Brain microvascular endothelial cell (primary cell): ENCODE data around the gene RIOK1.
A peak's percentile ranks its signal among the peaks of the same experiment; 100 is the strongest.
"Not testable (repeated sequence)": the region's sequence is repeated elsewhere in the genome, so short reads cannot be mapped to it uniquely, and the experiment has no call there.

Experiments used
- DNase-seq: peaks from one replicate; pipeline ENCODE4 v3.0.0-alpha.2; 2020
- H3K27ac ChIP-seq: fragments of 250-450 bp; sonication (Bioruptor Pico); 2 replicates; pipeline ENCODE4 v1.5.1; 2020; ENCODE audit warnings: mild to moderate bottlenecking, moderate library complexity
- H3K27me3 ChIP-seq: fragments of 250-450 bp; sonication (Bioruptor Pico); replicated peaks from 2 replicates; pipeline ENCODE4 v1.5.1; 2020; ENCODE audit warnings: mild to moderate bottlenecking
- H3K36me3 ChIP-seq: fragments of 250-450 bp; sonication (Bioruptor Pico); replicated peaks from 2 replicates; pipeline ENCODE4 v1.5.1; 2020; ENCODE audit warnings: mild to moderate bottlenecking
- H3K4me3 ChIP-seq: 2 replicates; pipeline ENCODE4 v1.5.1; 2011; ENCODE audit warnings: low read depth, mild to moderate bottlenecking, control low read depth, low read length, moderate library complexity
- in situ Hi-C: cut with HindIII; loops from 2 replicates; pipeline ENCODE4 v1.10.0; 2017; ENCODE audit warnings: low sequenced_read_pairs, low pct_ligation_motif_present
- TF ChIP-seq, protein P1 (sequence below): IDR thresholded peaks from 2 replicates; pipeline ENCODE4 v1.5.1; 2011; ENCODE audit warnings: low read depth, mild to moderate bottlenecking, moderate library complexity, low read length, control low read depth, inconsistent platforms; ENCODE audit errors: missing control alignments

Gene RIOK1

DNA sequence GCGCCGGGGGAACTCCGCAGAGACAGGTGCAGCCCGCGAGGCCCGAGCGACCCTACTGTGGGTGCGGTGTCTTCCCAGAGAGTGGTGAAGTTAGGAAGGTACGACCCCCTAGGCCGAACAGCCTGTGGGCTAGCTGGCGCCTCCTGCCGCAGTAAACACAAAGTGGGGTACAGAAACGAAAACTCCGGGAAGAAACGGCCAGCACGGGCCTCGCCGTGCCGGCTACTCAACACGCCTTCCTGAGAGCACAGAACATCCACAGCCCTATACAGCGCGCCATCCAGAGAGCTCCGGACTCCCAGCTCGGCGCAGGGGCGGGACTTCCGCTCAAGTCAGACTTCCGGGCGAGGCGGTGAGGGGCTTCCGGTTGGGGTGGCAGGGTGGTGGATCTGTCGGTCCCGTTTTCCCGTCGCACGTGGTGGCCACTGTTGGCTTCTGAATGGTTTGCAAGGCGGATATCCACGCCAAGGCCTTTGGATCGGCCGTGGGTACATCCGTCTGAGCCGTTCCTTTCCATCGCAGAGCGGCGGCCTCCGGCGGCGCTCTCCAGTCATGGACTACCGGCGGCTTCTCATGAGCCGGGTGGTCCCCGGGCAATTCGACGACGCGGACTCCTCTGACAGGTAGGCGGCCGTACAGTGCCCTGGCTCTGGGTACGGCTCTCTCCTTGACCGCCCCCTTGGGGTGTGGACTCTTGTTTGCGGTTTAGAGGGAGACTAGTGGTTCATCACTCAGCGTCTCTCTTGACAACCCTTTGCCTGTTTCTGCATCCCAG lies at the start of gene RIOK1, which contains the start of gene CAGE1:
RIOK1 (plus strand) TSS at position 358 of the 775 bp plus-strand sequence; CDS start at position 553, 195 bp downstream.
CAGE1 (minus strand) TSS at position 292 of the 775 bp plus-strand sequence. CDS start 2,569 bp downstream, outside the sequence.
- in situ Hi-C loops, result no loop called here
- peak; percentile 96 for DNase-seq
- TF ChIP-seq, protein P1, sequence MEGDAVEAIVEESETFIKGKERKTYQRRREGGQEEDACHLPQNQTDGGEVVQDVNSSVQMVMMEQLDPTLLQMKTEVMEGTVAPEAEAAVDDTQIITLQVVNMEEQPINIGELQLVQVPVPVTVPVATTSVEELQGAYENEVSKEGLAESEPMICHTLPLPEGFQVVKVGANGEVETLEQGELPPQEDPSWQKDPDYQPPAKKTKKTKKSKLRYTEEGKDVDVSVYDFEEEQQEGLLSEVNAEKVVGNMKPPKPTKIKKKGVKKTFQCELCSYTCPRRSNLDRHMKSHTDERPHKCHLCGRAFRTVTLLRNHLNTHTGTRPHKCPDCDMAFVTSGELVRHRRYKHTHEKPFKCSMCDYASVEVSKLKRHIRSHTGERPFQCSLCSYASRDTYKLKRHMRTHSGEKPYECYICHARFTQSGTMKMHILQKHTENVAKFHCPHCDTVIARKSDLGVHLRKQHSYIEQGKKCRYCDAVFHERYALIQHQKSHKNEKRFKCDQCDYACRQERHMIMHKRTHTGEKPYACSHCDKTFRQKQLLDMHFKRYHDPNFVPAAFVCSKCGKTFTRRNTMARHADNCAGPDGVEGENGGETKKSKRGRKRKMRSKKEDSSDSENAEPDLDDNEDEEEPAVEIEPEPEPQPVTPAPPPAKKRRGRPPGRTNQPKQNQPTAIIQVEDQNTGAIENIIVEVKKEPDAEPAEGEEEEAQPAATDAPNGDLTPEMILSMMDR, result peak; percentile 27
- no peaks in the 10 kb centered on the region for H3K27me3 ChIP-seq
- peak within 1 kb of the TSS; percentile 88 for H3K4me3 ChIP-seq
- H3K36me3 ChIP-seq, result peaks cover 5% of the 10 kb centered on the region
- peak within 1 kb of the TSS; percentile 90 for H3K27ac ChIP-seq

DNA sequence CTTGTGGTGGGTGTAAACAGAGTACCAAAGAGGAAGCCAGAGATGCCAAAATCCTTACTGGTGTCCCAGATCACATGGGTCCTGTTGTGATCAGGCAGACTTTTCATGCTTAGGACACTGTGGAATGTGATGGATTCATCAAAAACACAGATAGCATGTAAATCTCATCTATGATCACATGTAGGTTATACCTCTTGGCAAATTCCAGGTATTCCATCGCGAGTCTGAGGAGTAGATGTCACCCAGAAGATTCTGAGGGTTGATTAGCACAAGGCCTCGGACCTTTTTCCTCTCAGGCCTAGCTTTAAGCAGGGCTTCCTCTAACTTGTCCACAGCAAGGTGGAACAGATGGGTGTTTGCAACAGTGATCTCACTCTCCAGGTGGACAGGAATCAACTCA lies 48.3 kb upstream of the RIOK1 start:
- Histone ChIP-seq H3K4me3 (no peak overlapping the region), H3K36me3 (no peaks in the 10 kb centered on the region), H3K27me3 (no peaks in the 10 kb centered on the region), H3K27ac (no peak overlapping the region)
- TF ChIP-seq, protein P1, result no peak
- in situ Hi-C loops, result no loop called here
- DNase-seq, result no peak

DNA sequence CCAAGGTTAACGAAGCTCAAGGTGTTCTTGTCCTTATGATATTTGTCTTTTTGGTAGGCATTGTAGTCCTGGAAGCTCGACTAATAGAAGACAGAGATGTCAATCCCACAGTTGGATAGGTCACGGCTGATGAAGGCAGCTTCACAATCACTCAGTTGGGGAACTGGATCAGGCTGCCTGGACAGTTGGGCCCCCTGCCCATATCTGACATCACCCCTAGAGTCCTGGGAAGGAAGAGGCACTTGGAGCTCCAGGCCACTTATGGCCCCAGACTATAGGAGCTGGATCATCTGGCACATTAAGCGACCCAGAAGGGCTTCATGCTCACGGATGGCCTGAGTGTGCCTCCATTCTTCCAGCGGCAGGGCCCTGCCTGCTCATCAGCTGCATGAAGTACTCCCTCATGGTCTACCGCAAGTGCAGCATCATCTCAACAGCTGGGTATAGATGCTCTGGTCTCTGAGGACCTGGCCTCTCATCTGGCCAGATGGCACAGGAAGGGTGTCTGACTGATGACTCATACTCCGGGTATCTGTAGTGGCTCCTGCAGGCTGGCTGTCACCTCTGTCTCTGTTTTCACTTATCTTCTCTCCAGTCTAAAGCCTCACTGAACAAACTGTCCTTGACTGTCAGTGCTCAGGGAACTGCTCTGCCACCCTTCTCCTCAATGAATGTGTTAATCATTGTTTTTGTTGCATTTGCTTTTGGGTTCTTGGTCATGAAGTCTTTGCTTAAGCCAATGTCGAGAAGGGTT lies 47.4 kb upstream of the RIOK1 start:
- Histone ChIP-seq H3K27me3 (no peaks in the 10 kb centered on the region), H3K4me3 (no peak overlapping the region), H3K36me3 (no peaks in the 10 kb centered on the region), H3K27ac (no peak overlapping the region)
- no peak for DNase-seq
- TF ChIP-seq, protein P1, result no peak
- in situ Hi-C loops, result no loop called here

GRCh38 chr6:7343546-7344475 lies 45.8 kb upstream of the RIOK1 start:
- H3K27ac ChIP-seq, result no peak overlapping the region
- TF ChIP-seq, protein P1, result no peak
- in situ Hi-C loops, result no loop called here
- H3K4me3 ChIP-seq, result no peak overlapping the region
- no peak for DNase-seq
- H3K36me3 ChIP-seq, result no peaks in the 10 kb centered on the region
- H3K27me3 ChIP-seq, result no peaks in the 10 kb centered on the region

- DNase-seq, H3K4me3 ChIP-seq, H3K27ac ChIP-seq, H3K36me3 ChIP-seq, in situ Hi-C loops, H3K27me3 ChIP-seq: not testable (repeated sequence)
Measured at GRCh38 chr6:7344773-7345450, 44.7 kb upstream of the RIOK1 start.

DNA sequence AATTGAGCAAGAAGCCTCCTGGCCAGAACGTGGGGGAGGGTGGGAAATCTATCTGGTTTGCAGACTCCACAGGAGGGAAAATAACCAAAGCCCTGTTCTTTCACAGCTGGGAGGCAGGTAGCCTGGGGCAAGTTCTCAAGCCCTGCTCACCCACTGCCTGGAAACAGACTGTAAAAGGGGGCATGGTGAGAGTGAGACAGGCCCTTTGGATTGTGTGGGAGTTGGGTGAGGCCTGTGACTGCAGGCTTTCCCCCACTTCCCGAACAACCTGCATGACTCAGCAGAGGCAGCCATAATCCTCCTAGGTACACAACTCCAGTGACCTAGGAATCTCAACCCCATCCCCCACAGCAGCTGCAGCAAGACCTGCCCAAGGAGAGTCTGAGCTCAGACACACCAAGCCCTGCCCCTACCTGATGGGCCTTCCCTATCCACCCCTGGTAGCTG lies 42.0 kb upstream of the RIOK1 start:
- in situ Hi-C loops, H3K36me3 ChIP-seq, H3K27me3 ChIP-seq, H3K27ac ChIP-seq, H3K4me3 ChIP-seq, DNase-seq: not testable (repeated sequence)

GRCh38 chr6:7350591-7350990 lies 39.0 kb upstream of the RIOK1 start:
- H3K36me3 ChIP-seq, in situ Hi-C loops, H3K27me3 ChIP-seq, DNase-seq, H3K27ac ChIP-seq, H3K4me3 ChIP-seq: not testable (repeated sequence)

DNA sequence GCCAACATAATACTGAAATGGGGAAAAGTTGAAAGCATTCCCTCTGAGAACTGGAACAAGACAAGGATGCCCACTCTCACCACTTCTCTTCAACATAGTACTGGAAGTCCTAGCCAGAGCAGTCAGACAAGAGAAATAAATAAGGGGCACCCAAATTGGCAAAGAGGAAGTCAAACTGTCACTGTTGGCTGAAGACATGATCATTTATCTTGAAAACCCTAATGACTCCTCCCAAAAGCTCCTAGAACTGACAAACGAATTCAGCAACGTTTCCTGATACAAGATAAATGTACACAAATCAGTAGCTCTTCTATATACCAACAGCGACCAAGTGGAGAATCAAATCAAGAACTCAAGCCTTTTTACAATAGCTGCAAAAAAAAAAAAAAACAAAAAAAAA lies 37.7 kb upstream of the RIOK1 start:
- H3K27ac ChIP-seq, H3K27me3 ChIP-seq, DNase-seq, H3K4me3 ChIP-seq, in situ Hi-C loops, H3K36me3 ChIP-seq: not testable (repeated sequence)
